Liver (tissue), 3 donors: Measurements from ENCODE around the gene TSSC4.
A peak's percentile ranks its signal among the peaks of the same experiment; 100 is the strongest.

Experiments used
- GABPA ChIP-seq, 2 donors: IDR thresholded peaks in 1 of 2; conservative IDR thresholded peaks in 1 of 2; 2 replicates each; pipeline ENCODE4 v1.6.1; 2016; ENCODE audit warnings: antibody characterized with exemption in 2 of 2, mild to moderate bottlenecking in 1 of 2, moderate library complexity in 1 of 2
- HNF4A ChIP-seq, 2 donors: conservative IDR thresholded peaks; 2 replicates each; pipeline ENCODE4 v1.6.1; 2016; ENCODE audit warnings: antibody characterized with exemption in 2 of 2, mild to moderate bottlenecking in 2 of 2
- JUND ChIP-seq, 2 donors: IDR thresholded peaks; 2 replicates each; pipeline ENCODE4 v1.6.1; 2016; ENCODE audit warnings: antibody characterized with exemption in 2 of 2
- MAX ChIP-seq: IDR thresholded peaks from 2 replicates; pipeline ENCODE4 v1.6.1; 2016; ENCODE audit warnings: antibody characterized with exemption
- RAD21 ChIP-seq, 2 donors: IDR thresholded peaks; 2 replicates each; pipeline ENCODE4 v1.6.1; 2016; ENCODE audit warnings: antibody characterized with exemption in 2 of 2, mild to moderate bottlenecking in 2 of 2
- REST ChIP-seq: IDR thresholded peaks from 2 replicates; pipeline ENCODE4 v1.6.1; 2016; ENCODE audit warnings: antibody characterized with exemption, mild to moderate bottlenecking
- TAF1 ChIP-seq: conservative IDR thresholded peaks from 2 replicates; pipeline ENCODE4 v1.6.1; 2016; ENCODE audit warnings: antibody characterized with exemption, mild to moderate bottlenecking
- YY1 ChIP-seq: IDR thresholded peaks from 2 replicates; pipeline ENCODE4 v1.6.1; 2016; ENCODE audit warnings: antibody characterized with exemption, mild to moderate bottlenecking
- TF ChIP-seq, protein P1 (sequence below): fragments of 150-350 bp; IDR thresholded peaks from 2 replicates; pipeline ENCODE4 v1.5.1; 2017; ENCODE audit warnings: improper control_type of control experiment, low read depth, low read length; ENCODE audit not compliant: missing input control
- donor health status: healthy.
- donor health status: healthy.

GRCh38 chr11:2381494-2382128 lies 18.9 kb upstream of the TSSC4 start:
- TF ChIP-seq, protein P1, sequence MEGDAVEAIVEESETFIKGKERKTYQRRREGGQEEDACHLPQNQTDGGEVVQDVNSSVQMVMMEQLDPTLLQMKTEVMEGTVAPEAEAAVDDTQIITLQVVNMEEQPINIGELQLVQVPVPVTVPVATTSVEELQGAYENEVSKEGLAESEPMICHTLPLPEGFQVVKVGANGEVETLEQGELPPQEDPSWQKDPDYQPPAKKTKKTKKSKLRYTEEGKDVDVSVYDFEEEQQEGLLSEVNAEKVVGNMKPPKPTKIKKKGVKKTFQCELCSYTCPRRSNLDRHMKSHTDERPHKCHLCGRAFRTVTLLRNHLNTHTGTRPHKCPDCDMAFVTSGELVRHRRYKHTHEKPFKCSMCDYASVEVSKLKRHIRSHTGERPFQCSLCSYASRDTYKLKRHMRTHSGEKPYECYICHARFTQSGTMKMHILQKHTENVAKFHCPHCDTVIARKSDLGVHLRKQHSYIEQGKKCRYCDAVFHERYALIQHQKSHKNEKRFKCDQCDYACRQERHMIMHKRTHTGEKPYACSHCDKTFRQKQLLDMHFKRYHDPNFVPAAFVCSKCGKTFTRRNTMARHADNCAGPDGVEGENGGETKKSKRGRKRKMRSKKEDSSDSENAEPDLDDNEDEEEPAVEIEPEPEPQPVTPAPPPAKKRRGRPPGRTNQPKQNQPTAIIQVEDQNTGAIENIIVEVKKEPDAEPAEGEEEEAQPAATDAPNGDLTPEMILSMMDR: no peak
- no peak for TF ChIP-seq JUND (IDR thresholded peaks at IDR 0.05)
- no peak for TF ChIP-seq RAD21 (IDR thresholded peaks at IDR 0.05)
- TF ChIP-seq REST: no peak
- TF ChIP-seq YY1: no peak
- TF ChIP-seq GABPA (IDR thresholded peaks at IDR 0.05 in 1 of 2, conservative IDR thresholded peaks at IDR 0.05 in 1 of 2): no peak
- TF ChIP-seq TAF1: no peak
- peak; percentile 58 to 67 for TF ChIP-seq HNF4A (conservative IDR thresholded peaks at IDR 0.05)
- no peak for TF ChIP-seq MAX
